GM10847 (cell line): ENCODE data around the gene PDE6B.

Source experiments
- POLR2A ChIP-seq: IDR thresholded peaks from 2 replicates; pipeline ENCODE4 v1.6.1; 2011; ENCODE audit not compliant: insufficient read length; ENCODE audit errors: extremely low read depth

The PDE6B gene

DNA sequence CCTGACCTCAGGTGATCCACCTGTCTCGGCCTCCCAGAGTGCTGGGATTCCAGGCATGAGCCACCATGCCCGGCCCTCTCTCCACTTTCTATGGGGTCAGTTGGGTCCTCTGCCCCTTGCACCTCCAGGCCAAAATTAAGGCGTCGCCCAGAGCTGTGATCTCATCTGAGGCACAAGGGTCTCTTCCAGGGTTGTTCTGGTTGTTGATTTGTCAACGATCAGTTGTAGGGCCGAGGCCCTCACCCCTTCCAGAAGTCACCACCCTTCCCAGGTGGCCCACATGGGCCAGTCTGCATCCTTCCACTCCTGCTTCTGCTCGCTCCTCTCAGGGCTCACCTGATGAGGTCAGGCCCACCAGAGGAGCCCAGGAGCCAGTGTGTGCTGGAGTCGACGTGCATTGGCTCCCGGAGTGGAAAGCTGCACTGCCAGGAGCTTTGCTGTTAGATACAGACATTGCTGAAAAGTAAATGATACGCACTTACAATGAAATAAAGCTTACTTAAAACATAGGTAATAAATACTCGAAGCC lies 35.0 kb upstream of the PDE6B start:
- no peak for TF ChIP-seq POLR2A

DNA sequence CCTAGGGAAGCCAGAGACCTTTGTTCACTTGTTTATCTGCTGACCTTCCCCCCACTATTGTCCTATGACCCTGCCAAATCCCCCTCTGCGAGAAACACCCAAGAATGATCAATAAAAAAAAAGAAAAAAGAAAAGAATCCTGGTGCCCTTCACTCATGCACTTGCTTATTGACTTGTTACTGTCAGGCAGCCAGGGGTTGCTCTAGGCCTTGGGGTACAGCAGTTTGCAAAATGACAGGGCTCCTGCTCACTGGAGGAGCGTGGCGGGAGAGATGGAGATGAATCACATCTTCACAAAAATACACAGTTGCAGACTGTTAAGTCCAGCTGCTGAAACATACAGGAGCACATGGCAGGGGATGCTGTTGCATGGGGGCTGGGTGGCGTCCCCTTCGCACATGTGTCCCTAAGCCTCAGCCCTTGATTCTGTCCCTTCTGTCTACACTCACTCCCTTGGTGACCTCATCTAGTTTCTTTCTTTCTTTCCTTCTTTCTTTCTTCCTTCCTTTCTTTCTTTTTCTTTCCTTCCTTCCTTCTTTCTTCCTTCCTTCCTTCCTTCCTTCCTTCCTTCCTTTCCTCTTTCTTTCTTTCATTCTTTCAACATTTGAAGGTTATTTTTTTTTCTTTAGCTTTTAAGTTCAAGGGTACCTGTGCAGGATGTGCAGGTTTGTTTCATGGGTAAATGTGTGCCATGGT lies 32.4 kb upstream of the PDE6B start:
- TF ChIP-seq POLR2A = no peak

DNA sequence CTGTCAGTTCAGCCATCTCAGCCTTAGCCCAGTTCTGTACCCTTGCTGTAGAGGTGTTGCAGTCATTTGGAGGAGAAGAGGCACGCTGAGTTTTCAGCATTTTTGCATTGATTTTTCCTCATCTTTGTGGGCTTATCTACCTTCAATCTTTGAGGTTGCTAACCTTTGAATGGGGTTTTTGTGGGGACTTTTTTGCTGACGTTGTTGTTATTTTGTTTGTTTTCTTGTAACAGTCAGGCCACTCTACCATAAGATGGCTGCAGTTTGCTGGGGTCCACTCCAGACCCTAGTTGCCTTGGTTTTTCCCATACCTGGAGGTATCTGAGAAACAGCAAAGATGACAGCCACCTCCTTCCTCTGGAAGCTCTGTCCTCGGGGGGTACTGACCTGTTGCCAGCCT lies 26.4 kb upstream of the PDE6B start:
- TF ChIP-seq POLR2A = no peak

GRCh38 chr4:600166-600565 lies 25.2 kb upstream of the PDE6B start:
- TF ChIP-seq POLR2A = no peak

- TF ChIP-seq POLR2A = no peak
Observed at GRCh38 chr4:600850-601515, 24.4 kb upstream of the PDE6B start.

DNA sequence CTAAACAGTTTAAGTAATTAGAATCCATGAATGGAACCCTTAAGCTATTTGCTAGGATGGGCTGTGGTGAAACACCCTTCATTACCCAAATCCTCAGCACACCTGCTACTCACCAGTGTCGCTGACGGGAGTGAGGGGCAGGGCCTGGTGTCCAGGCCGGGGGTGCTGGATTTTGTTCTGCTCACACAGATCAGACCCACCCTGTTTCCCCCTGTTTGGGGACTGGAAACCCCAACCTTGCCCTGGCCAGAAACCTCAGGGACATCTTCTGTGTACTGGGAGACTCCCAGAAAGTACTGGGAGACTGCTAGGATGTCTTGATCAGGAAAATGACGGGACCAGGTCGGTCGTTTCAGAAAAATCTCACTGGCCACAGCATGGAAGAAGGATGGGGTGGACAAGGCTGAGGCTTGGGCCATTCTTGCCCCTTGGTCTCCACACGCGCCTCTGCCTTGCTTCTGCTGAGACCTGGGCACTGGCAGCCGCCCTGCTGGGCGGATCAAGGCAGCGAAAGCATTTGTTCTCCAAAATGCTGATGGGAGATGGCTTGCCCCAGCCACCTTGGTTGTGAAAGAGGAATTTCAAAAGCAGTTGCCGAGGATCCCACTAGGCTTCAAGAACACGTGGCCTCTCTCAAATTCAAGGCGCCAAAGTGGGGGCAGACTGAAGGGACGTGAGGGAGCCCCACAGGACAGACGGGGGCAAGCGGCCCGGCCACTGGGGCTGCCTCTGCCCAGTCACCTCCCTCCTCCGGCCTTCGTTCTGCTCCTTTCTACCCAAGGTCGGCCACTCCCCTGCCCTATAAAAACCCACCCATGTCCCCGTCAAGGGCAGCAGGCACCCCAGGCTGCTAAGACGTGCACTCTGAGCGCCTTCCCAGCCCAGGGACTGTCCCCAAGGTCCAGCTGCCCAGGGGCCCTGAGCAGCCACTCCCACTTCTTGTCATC lies 23.5 kb upstream of the PDE6B start:
- no peak for TF ChIP-seq POLR2A

DNA sequence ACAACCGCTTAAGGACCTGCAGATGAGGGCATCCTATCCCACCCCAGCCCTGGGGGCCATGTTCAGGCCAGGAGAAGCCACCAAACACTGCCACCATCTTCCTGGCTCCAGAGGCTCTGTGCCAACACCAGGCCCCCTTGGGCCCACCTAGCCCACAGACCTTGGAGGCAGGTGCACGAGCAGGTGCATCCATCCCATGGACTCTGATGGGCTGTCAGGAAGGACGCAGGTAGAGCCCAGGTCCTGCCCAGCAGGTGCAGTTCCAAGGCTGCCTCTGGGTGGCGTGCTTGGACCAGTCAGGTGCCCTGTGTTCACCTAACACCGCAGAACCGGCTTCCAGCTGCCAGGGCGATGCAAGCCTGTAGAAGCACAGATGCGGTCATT lies 22.8 kb upstream of the PDE6B start:
- TF ChIP-seq POLR2A = no peak

GRCh38 chr4:604131-604530 lies 21.2 kb upstream of the PDE6B start:
- TF ChIP-seq POLR2A = no peak

- TF ChIP-seq POLR2A = no peak
Observed at GRCh38 chr4:605702-606425, 19.5 kb upstream of the PDE6B start.

- TF ChIP-seq POLR2A = no peak
Observed at GRCh38 chr4:608236-608635, 17.1 kb upstream of the PDE6B start.

DNA sequence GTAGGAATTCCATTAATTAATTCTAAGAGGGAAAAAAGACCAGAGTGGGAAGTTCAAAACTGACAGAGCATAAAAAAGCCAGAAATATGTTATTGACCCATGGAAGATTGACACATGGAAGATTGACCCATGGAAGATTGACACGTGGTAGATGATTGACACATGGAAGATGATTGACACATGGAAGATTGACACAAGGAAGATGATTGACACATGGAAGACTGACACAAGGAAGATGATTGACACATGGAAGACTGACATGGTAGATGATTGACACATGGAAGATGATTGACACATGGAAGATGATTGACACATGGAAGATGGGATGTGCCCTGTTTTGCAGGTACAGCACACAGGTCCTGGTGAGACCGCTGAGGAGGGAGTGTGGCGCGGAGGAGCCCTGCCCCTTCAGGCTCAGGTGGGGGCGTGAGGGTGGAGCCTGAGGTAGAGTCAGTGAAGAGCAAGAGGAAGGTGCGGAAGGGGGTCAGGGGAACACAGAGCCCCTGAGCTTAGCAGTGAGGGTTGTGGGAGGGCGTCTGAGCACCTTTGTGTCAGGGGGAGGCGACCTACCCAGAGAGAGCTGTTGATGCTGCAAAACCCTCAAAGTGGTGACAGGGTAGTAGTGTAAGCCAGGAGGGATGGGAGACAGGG lies 15.8 kb upstream of the PDE6B start:
- TF ChIP-seq POLR2A = no peak

DNA sequence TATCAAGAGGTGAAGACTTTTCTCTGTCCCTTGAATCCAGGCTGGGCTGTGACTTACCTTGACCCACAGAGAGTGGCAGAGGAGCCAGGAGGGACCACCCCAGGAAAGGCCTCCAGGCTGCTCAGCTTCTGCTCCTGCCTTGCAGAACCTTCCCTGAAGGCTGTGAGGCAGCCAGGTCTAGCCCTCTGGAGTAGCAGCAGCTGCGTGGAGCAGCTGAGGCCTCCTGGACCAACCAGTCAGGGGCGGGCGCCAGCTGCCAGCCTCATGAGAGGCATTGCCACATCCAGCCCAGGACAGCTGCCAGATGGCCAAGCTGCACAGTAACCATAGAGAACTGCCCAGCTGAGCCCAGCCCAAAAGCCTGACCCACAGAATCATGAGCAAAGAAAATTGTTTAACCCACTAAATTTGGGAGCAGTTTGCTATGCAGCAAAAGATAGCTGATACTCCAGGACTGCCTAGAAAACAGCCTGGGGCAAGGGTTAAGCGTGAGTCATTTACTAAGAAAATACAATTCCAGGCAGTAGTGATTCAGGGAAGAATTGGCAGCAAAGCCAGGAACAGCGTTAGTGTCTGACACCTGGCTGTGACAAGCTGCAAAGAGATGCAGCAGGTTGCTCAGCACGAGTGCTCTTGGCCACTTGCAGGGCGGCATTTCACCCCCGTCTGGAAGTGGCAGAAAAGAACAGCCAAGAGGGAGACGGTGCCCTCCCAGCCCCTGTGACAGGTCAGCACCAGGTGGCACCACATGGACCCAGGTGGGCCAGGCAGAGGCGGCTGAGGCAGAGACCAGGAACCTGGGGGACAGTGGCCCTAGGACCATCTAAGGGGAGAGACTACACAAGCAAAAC lies 14.7 kb upstream of the PDE6B start:
- TF ChIP-seq POLR2A = no peak

- TF ChIP-seq POLR2A = no peak
Observed at GRCh38 chr4:612052-612748, 13.2 kb upstream of the PDE6B start.
